ENCODE results near the gene CACNA1B.

GRCh38 chr9:137984005-137984404 is 106.4 kb downstream of the CACNA1B start:
- TF ChIP-seq CTCF (IDR thresholded peaks at IDR 0.05; ENCODE audit: low read length) (no peak), EZH2phosphoT487 (IDR thresholded peaks at IDR 0.05; ENCODE audit: low read length) (no peak), EZH2 (optimal IDR thresholded peaks at IDR 0.05; ENCODE audit: low read depth, low read length) (no peak)
